Thoracic aorta (tissue), 2 donors: ENCODE measurements around the gene R3HDM2. TPM values are rescaled to one million over a fixed set of nuclear protein-coding genes. Genes with fewer than 3 reads are reported as not detected.

Source experiments
- ATAC-seq: fragments of 150-250 bp; one replicate; pipeline ENCODE4 v1.8.0; 2017; ENCODE audit warnings: low read depth; ENCODE audit not compliant: insufficient number of reproducible peaks, low FRiP score
- DNase-seq: peaks from one replicate; pipeline ENCODE4 v3.0.0-alpha.2; 2020; ENCODE audit warnings: low spot score
- H3K27ac ChIP-seq, 2 donors: fragments of 200-600 bp; sonication (generic); 1 replicate in 1 of 2; 2 replicates in 1 of 2; pipeline ENCODE4 v1.5.1; 2016; ENCODE audit warnings: mild to moderate bottlenecking in 2 of 2, moderate library complexity in 2 of 2
- H3K27me3 ChIP-seq: fragments of 200-600 bp; sonication (generic); replicated peaks from 2 replicates; pipeline ENCODE4 v1.6.0; 2016; ENCODE audit warnings: mild to moderate bottlenecking; ENCODE audit not compliant: insufficient read depth
- H3K36me3 ChIP-seq: fragments of 200-600 bp; sonication (generic); one replicate; pipeline ENCODE4 v1.5.1; 2016
- H3K4me1 ChIP-seq, 2 donors: fragments of 200-600 bp; sonication (generic); 1 replicate in 1 of 2; 2 replicates in 1 of 2; pipeline versions ENCODE4 v1.5.1 to v1.6.0; 2016; ENCODE audit warnings: low read depth in 2 of 2, mild to moderate bottlenecking in 1 of 2; ENCODE audit not compliant: control insufficient read depth in 1 of 2
- H3K4me3 ChIP-seq: fragments of 200-600 bp; sonication (generic); 2 replicates; pipeline ENCODE4 v1.5.1; 2016; ENCODE audit warnings: mild to moderate bottlenecking
- H3K9me3 ChIP-seq: fragments of 200-600 bp; sonication (generic); 2 replicates; pipeline ENCODE4 v1.5.1; 2016
- total RNA-seq, 2 donors: library from RNA; depleted of rRNA; stranded (reverse); fragments of >200 nt; gene quantifications; one replicate each; pipeline versions ENCODE4 v1.1.0 to v1.2.3, GENCODE V29; 2016
- TF ChIP-seq, protein P1 (sequence below): fragments of 200-600 bp; sonication (generic); IDR thresholded peaks from one replicate; pipeline ENCODE4 v1.5.1; 2019; ENCODE audit warnings: antibody characterized with exemption

R3HDM2 gene
- total RNA-seq, 2 donors from 2014 or later, result 26.5 to 62.4 TPM

DNA sequence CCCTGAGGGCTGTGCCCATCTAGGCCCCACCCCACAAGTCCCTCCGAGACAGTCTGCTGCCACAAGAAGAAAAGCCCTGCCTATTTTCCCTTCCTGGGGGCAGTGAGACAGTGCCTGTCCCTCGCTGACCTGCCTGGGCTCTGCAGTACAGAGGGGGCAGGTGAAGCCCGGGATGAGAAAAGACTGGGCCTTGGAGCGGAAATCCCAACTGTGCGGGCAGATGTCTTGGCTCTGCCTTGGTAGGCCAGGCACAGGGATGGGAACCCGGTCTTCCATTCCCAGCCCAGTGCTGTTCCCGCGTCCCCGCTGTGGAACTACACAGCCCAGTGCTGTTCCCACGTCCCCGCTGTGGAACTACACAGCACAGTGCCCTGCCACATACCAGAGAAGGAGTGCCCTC, 227.1 kb downstream of the R3HDM2 start:
- peaks cover 0 to 9% of the 10 kb centered on the region in 2 donors for H3K4me1 ChIP-seq
- ATAC-seq (no peak), DNase-seq (no peak)
- no peak overlapping the region for H3K4me3 ChIP-seq
- TF ChIP-seq, protein P1, sequence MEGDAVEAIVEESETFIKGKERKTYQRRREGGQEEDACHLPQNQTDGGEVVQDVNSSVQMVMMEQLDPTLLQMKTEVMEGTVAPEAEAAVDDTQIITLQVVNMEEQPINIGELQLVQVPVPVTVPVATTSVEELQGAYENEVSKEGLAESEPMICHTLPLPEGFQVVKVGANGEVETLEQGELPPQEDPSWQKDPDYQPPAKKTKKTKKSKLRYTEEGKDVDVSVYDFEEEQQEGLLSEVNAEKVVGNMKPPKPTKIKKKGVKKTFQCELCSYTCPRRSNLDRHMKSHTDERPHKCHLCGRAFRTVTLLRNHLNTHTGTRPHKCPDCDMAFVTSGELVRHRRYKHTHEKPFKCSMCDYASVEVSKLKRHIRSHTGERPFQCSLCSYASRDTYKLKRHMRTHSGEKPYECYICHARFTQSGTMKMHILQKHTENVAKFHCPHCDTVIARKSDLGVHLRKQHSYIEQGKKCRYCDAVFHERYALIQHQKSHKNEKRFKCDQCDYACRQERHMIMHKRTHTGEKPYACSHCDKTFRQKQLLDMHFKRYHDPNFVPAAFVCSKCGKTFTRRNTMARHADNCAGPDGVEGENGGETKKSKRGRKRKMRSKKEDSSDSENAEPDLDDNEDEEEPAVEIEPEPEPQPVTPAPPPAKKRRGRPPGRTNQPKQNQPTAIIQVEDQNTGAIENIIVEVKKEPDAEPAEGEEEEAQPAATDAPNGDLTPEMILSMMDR, result no peak
- H3K27ac ChIP-seq, result no peak overlapping the region
- H3K27me3 ChIP-seq, result no peaks in the 10 kb centered on the region
- no peaks in the 10 kb centered on the region for H3K9me3 ChIP-seq
- H3K36me3 ChIP-seq, result peaks cover 95% of the 10 kb centered on the region

Other genes starting within 250 kb of the R3HDM2 start
- under 1 TPM in 1 of 2 donors, not detected in 1; 0.81 TPM for gene NXPH4, start 214.2 kb downstream of the R3HDM2 start, total RNA-seq
- gene SHMT2, start 201.3 kb downstream of the R3HDM2 start, total RNA-seq, result 10 to 100 TPM; 57.3 to 60.4 TPM
- under 1 TPM; 0.27 to 0.56 TPM for gene STAC3, start 179.9 kb downstream of the R3HDM2 start, total RNA-seq
- gene INHBC, start 3.7 kb upstream of the R3HDM2 start, total RNA-seq, result not detected
- gene INHBE, start 24.3 kb upstream of the R3HDM2 start, total RNA-seq, result not detected
- gene GLI1, start 28.7 kb upstream of the R3HDM2 start, total RNA-seq, result 10 to 100 TPM in 1 of 2 donors, 1 to 10 TPM in 1; 1.7 to 13.0 TPM
- 10 to 100 TPM; 32.0 to 32.5 TPM for gene ARHGAP9, start 48.8 kb upstream of the R3HDM2 start, total RNA-seq
- gene MARS1, start 57.0 kb upstream of the R3HDM2 start, total RNA-seq, result 100 to 1,000 TPM in 1 of 2 donors, 10 to 100 TPM in 1; 58.8 to 104 TPM
- gene DDIT3, start 89.5 kb upstream of the R3HDM2 start, total RNA-seq, result 10 to 100 TPM; 35.5 to 39.6 TPM
- gene MBD6, start 91.8 kb upstream of the R3HDM2 start, total RNA-seq, result 10 to 100 TPM; 39.2 to 54.3 TPM
- 100 to 1,000 TPM; 101 to 153 TPM for gene DCTN2, start 116.1 kb upstream of the R3HDM2 start, total RNA-seq
- gene KIF5A, start 119.0 kb upstream of the R3HDM2 start, total RNA-seq, result 1 to 10 TPM in 1 of 2 donors, under 1 TPM in 1; 0.81 to 2.7 TPM
- gene PIP4K2C, start 160.1 kb upstream of the R3HDM2 start, total RNA-seq, result 10 to 100 TPM; 33.4 to 39.9 TPM
- gene DTX3, start 173.8 kb upstream of the R3HDM2 start, total RNA-seq, result 10 to 100 TPM; 37.9 to 55.1 TPM
- 10 to 100 TPM; 73.8 to 77.0 TPM for gene ARHGEF25, start 180.4 kb upstream of the R3HDM2 start, total RNA-seq
- 10 to 100 TPM in 1 of 2 donors, 1 to 10 TPM in 1; 4.0 to 11.0 TPM for gene B4GALNT1, start 202.2 kb upstream of the R3HDM2 start, total RNA-seq